HepG2 (cell line): ENCODE results near the gene IDUA. TPM values are rescaled to one million over a fixed set of nuclear protein-coding genes. Genes with fewer than 3 reads are reported as not detected.

Experiments
- ATAC-seq: fragments of 200-7000 bp; cut with Tn5 transposase; 3 replicates; pipeline ENCODE4 v1.9.1; 2020; ENCODE audit warnings: mild to moderate bottlenecking, moderate library complexity
- BruUV-seq: library from RNA; stranded (reverse); fragments of 400-500 nt; replicated peaks from 2 replicates; lab custom pipeline; 2021; lab: Mats Ljungman, UMichigan
- CTCF ChIA-PET: fragments of 300-600 bp; formaldehyde crosslinking; extraction: SDS; loops from one replicate; lab custom pipeline; 2021; ENCODE audit warnings: low total read pairs, inconsistent platforms, low intra/inter-chr PET ratio; lab: Yijun Ruan, JAX
- POLR2A ChIA-PET: fragments of 350-600 bp; sonication (Branson Sonifier 250); formaldehyde crosslinking; loops from one replicate; lab custom pipeline; 2020; ENCODE audit warnings: antibody characterized with exemption, inconsistent platforms; lab: Yijun Ruan, JAX
- DNase-seq: peaks from one replicate; pipeline ENCODE4 v3.0.0-alpha.2; 2015; ENCODE audit warnings: low spot score
- FAIRE-seq: peaks from 3 replicates; lab custom pipeline; 2011; peaks lifted over from hg19 to GRCh38; lab: Jason Lieb, UNC
- H2AFZ ChIP-seq: one replicate; pipeline ENCODE4 v1.6.1; 2011; ENCODE audit warnings: low read length, inconsistent platforms
- H3K27ac ChIP-seq: fragments of 300-600 bp; 3 replicates; pipeline ENCODE4 v1.8.0; 2011; ENCODE audit warnings: mixed run types, mild to moderate bottlenecking, mixed read lengths, low read length, inconsistent platforms; ENCODE audit not compliant: insufficient read depth; ENCODE audit errors: extremely low read length
- H3K27me3 ChIP-seq, 2 experiments: fragments of 200-600 bp in 1 of 2; 2 replicates in 1 of 2; 3 replicates in 1 of 2; pipeline versions ENCODE4 v1.6.0 to v1.8.0; 2011; ENCODE audit warnings: low read length in 2 of 2, mild to moderate bottlenecking in 2 of 2, moderate library complexity in 2 of 2, inconsistent platforms in 1 of 2; ENCODE audit not compliant: insufficient read depth in 2 of 2, control insufficient read depth in 1 of 2
- H3K36me3 ChIP-seq, 2 experiments: fragments of 200-600 bp in 1 of 2; replicated peaks in 1 of 2; 2 replicates in 1 of 2; 3 replicates in 1 of 2; pipeline versions ENCODE4 v1.5.1 to v1.8.0; 2011; ENCODE audit warnings: low read length in 2 of 2, inconsistent platforms in 1 of 2; ENCODE audit not compliant: insufficient read depth in 2 of 2, control insufficient read depth in 1 of 2
- H3K4me1 ChIP-seq: 2 replicates; pipeline ENCODE4 v1.5.1; 2012; ENCODE audit warnings: low read length, inconsistent platforms; ENCODE audit not compliant: insufficient read depth
- H3K4me2 ChIP-seq: 2 replicates; pipeline ENCODE4 v1.6.0; 2011; ENCODE audit warnings: low read depth, low read length, inconsistent platforms
- H3K4me3 ChIP-seq, 3 experiments: fragments of 200-600 bp in 1 of 3; sonication (generic), shearing (Covaris generic) in 1 of 3; replicated peaks in 1 of 3; 2 replicates each; pipeline ENCODE4 v1.5.1; 2011 to 2016; ENCODE audit warnings: low read length in 3 of 3, inconsistent platforms in 2 of 3, low read depth in 2 of 3, mild to moderate bottlenecking in 2 of 3, control low read depth in 1 of 3, mixed read lengths in 1 of 3; ENCODE audit not compliant: insufficient read depth in 1 of 3
- H3K79me2 ChIP-seq: one replicate; pipeline ENCODE4 v1.6.1; 2011; ENCODE audit warnings: low read length, inconsistent platforms; ENCODE audit not compliant: insufficient read depth
- H3K9ac ChIP-seq: 2 replicates; pipeline ENCODE4 v1.6.0; 2011; ENCODE audit warnings: mild to moderate bottlenecking, low read depth, low read length, inconsistent platforms; ENCODE audit not compliant: insufficient read depth
- H3K9me3 ChIP-seq: 2 replicates; pipeline ENCODE4 v1.5.1; 2012; ENCODE audit warnings: mild to moderate bottlenecking, low read length
- H4K20me1 ChIP-seq: 2 replicates; pipeline ENCODE4 v1.6.0; 2011; ENCODE audit warnings: inconsistent platforms, mild to moderate bottlenecking, low read length, moderate library complexity; ENCODE audit not compliant: insufficient read depth
- AGO2 ChIP-seq: fragments of 200-400 bp; formaldehyde crosslinking; optimal IDR thresholded peaks from 2 replicates; pipeline ENCODE3; 2017; ENCODE audit warnings: mild to moderate bottlenecking, low read depth, low read length, moderate library complexity
- ERF ChIP-seq: IDR thresholded peaks from 2 replicates; pipeline ENCODE4 v1.6.1; 2018; ENCODE audit warnings: missing biosample characterization, missing genetic modification reagents
- FOXP1 ChIP-seq, 2 experiments: fragments of 450-650 bp in 1 of 2; IDR thresholded peaks; 2 replicates each; pipeline ENCODE4 v1.6.1; 2017 to 2018; ENCODE audit warnings: antibody characterized with exemption in 1 of 2
- GATAD2A ChIP-seq: IDR thresholded peaks from 2 replicates; pipeline ENCODE4 v1.6.1; 2016
- KLF15 ChIP-seq: sonication (generic); formaldehyde crosslinking; IDR thresholded peaks from 2 replicates; pipeline ENCODE4 v1.8.1; 2023; ENCODE audit warnings: borderline replicate concordance, mild to moderate bottlenecking, inconsistent platforms, missing genetic modification reagents, mixed read lengths
- NRL ChIP-seq: sonication (generic); formaldehyde crosslinking; IDR thresholded peaks from 2 replicates; pipeline ENCODE4 v1.5.0; 2020; ENCODE audit warnings: missing genetic modification reagents, mild to moderate bottlenecking, moderate library complexity, borderline replicate concordance
- PAX8 ChIP-seq: sonication (generic); formaldehyde crosslinking; IDR thresholded peaks from 2 replicates; pipeline ENCODE4 v1.8.0; 2022; ENCODE audit warnings: mild to moderate bottlenecking, missing genetic modification reagents, borderline replicate concordance
- SAFB2 ChIP-seq: sonication (generic); formaldehyde crosslinking; IDR thresholded peaks from 2 replicates; pipeline ENCODE4 v1.5.1; 2020; ENCODE audit warnings: missing genetic modification reagents, low read depth, mild to moderate bottlenecking, borderline replicate concordance
- SMAD3 ChIP-seq: sonication (generic); formaldehyde crosslinking; IDR thresholded peaks from 2 replicates; pipeline ENCODE4 v1.4.0; 2020; ENCODE audit warnings: missing genetic modification reagents
- STAT5B ChIP-seq: sonication (generic); formaldehyde crosslinking; IDR thresholded peaks from 2 replicates; pipeline ENCODE4 v1.4.0; 2020; ENCODE audit warnings: missing genetic modification reagents
- ZFP1 ChIP-seq: IDR thresholded peaks from 2 replicates; pipeline ENCODE4 v1.6.1; 2016
- ZNF136 ChIP-seq: sonication (generic); formaldehyde crosslinking; IDR thresholded peaks from 2 replicates; pipeline ENCODE4 v1.8.1; 2022; ENCODE audit warnings: low read depth, mild to moderate bottlenecking, moderate library complexity, missing genetic modification reagents
- ZNF343 ChIP-seq: sonication (generic); formaldehyde crosslinking; IDR thresholded peaks from 2 replicates; pipeline ENCODE4 v1.4.0; 2020; ENCODE audit warnings: mild to moderate bottlenecking, missing genetic modification reagents
- ZNF484 ChIP-seq: sonication (generic); formaldehyde crosslinking; IDR thresholded peaks from 2 replicates; pipeline ENCODE4 v1.5.1; 2020; ENCODE audit warnings: mild to moderate bottlenecking, low read depth, missing genetic modification reagents, borderline replicate concordance
- ZNF569 ChIP-seq: sonication (generic); formaldehyde crosslinking; IDR thresholded peaks from 2 replicates; pipeline ENCODE4 v1.5.0; 2020; ENCODE audit warnings: mild to moderate bottlenecking, missing genetic modification reagents, moderate library complexity, borderline replicate concordance
- ZNF724P ChIP-seq: sonication (generic); formaldehyde crosslinking; IDR thresholded peaks from 2 replicates; pipeline ENCODE4 v1.8.0; 2022; ENCODE audit warnings: missing genetic modification reagents, borderline replicate concordance
- WGBS: methylation state at CpG from one replicate; pipeline ENCODE4 v1.1.6; 2017; ENCODE audit warnings: low lambda C conversion rate; 5-methylcytosine and 5-hydroxymethylcytosine counted together
- in situ Hi-C: cut with HindIII; loops from 2 replicates; pipeline ENCODE4 v1.10.0; 2017; ENCODE audit warnings: low pct_unique_long_range_greater_than_20kb; ENCODE audit not compliant: extremely low pct_ligation_motif_present
- intact Hi-C: fragments of 100-400 bp; cut with micrococcal nuclease; formaldehyde crosslinking; loops from one replicate; pipeline ENCODE4 v1.10.0; 2022; ENCODE audit not compliant: unreplicated experiment
- polyA plus RNA-seq, 8 experiments: library from polyadenylated mRNA; depleted of rRNA in 3 of 8; stranded (reverse) in 7 of 8; unstranded in 1 of 8; fragments of >200 nt; fragmentation: Illumina TruSeq in 4 of 8; extraction: Trizol in 4 of 8; gene quantifications; 2 replicates each; pipeline versions ENCODE4 v1.2.1 to v1.2.3, GENCODE V29; 2011 to 2016; ENCODE audit warnings: low read depth in 4 of 8, missing spikeins in 1 of 8, mixed read lengths in 1 of 8; ENCODE audit not compliant: insufficient read depth in 1 of 8
- total RNA-seq, 5 experiments: library from RNA; depleted of rRNA; stranded (reverse); fragments of >200 nt; fragmentation: Illumina TruSeq; extraction: Trizol; gene quantifications; 2 replicates each; pipeline ENCODE4 v1.2.3, GENCODE V29; 2016; ENCODE audit warnings: low read depth in 1 of 5
- TF ChIP-seq, protein P1 (sequence below): sonication (generic); formaldehyde crosslinking; IDR thresholded peaks from 2 replicates; pipeline ENCODE4 v1.8.1; 2022; ENCODE audit warnings: mild to moderate bottlenecking, missing genetic modification reagents

The IDUA gene
- total and polyA plus RNA-seq, 2 of the 13 experiments (the other 11 are each of a cell fraction or from before 2014, with no cell fraction given) = 0.77 to 1.0 TPM

DNA sequence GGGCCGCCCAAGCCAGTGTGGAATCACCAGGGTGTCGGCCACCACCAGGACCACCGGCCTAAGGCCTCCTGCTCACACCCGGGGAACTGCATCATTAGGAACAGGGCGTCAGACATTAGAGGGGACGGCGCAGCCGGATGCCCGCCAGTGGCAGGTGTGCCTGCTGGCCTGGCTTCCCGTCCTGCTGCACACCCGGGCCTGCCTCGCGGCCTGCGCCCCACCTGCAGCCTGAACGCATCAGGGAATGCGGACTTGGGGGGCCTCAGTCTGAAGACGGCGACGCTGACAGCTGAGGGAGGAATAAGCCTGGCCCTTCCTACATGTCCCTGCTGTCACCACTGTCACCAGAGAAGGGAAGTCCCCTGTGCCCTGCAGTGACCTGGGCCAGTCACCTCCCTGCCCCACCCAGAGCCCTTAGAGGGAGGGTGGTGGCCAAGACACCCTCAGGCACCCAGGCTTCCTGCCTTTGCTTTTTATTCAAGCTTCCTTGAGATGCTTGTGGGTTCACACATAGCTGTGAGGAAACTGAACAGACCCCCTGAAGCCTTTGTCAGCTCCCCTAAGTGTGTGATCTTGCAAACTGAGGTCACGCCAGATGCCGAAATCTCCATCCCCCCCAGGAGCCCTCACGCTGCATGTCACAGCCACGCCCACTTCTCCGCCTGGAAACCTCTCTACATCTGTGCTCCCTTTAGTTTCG is 16.6 kb upstream of the IDUA start:
- Histone ChIP-seq H2AFZ (no peak overlapping the region), H3K27ac (no peak overlapping the region), H3K4me3 (no peak overlapping the region), H3K9me3 (no peaks in the 10 kb centered on the region), H3K4me1 (peaks cover 10% of the 10 kb centered on the region), H3K9ac (no peak overlapping the region), H3K4me2 (no peak overlapping the region), H3K36me3 (no peaks in the 10 kb centered on the region), H4K20me1 (peaks cover 3% of the 10 kb centered on the region; the same call in 1 of the 2 replicates), H3K27me3 (no peaks in the 10 kb centered on the region), H3K79me2 (no peaks in the 10 kb centered on the region)
- in situ Hi-C loops = no loop called here
- WGBS = 97% methylated on average over 17 of the region's 25 CpGs
- BruUV-seq = no TSS peak
- ChIA-PET CTCF (no interaction called here), POLR2A (no interaction called here)
- intact Hi-C loops = no loop called here
- peak; percentile 58 for TF ChIP-seq AGO2
- no peak for TF ChIP-seq ZNF136
- FAIRE-seq (no peak), DNase-seq (no peak), ATAC-seq (no peak)

DNA sequence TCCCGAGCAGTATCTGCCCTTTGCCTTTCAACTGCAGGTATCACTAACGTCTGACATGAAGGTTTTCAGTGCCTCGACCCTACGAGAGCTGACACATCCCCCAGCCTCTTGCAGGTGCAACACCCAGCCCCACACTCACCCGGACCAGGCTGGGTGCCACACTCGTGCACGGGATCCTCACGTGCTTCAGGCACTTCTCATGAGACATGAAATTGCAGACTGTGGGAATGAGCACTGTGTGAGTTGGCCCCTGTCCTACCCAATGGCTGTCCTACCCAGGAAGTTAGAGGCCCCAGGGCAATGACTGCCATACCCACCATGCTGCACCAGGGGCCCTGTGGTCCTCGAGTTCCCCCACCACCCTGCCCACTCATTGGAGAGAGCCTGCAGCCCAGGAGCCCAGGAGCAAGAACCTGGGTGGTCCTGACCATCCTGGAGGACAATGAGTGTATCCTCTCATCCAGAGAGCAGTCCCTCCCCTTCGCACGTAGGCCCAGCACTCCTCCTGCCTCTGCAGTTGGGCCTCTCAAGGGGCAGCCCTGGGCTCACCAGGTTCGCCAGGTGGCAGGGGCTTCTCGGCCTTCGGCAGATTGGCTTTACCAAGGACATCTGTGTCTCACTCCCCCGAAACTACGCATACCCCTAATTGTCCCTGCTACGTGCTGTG is 15.9 kb upstream of the IDUA start:
- Histone ChIP-seq H3K27me3 (no peaks in the 10 kb centered on the region), H3K4me2 (no peak overlapping the region), H3K4me3 (no peak overlapping the region), H2AFZ (no peak overlapping the region), H3K4me1 (peaks cover 10% of the 10 kb centered on the region), H3K27ac (no peak overlapping the region), H3K9me3 (no peaks in the 10 kb centered on the region), H3K9ac (no peak overlapping the region), H3K36me3 (no peaks in the 10 kb centered on the region), H3K79me2 (no peaks in the 10 kb centered on the region), H4K20me1 (peaks cover 3% of the 10 kb centered on the region; the same call in 1 of the 2 replicates)
- no peak for FAIRE-seq
- intact Hi-C loops = no loop called here
- no peak for DNase-seq
- BruUV-seq = no TSS peak
- 92% methylated on average over 14 of the region's 17 CpGs for WGBS
- ChIA-PET POLR2A (interaction anchor here (1.0 kb wide), 1 partner anchor 14 kb away, joined by 3 read pairs; no protein-coding TSS in a partner anchor), CTCF (no interaction called here)
- ATAC-seq = no peak
- in situ Hi-C loops = no loop called here
- TF ChIP-seq FOXP1 (IDR thresholded peaks at IDR 0.05) = no peak
- no peak for TF ChIP-seq FOXP1 (CRISPR knock-in tag; IDR thresholded peaks at IDR 0.05)
- no peak for TF ChIP-seq ZNF343 (CRISPR knock-in tag)
- TF ChIP-seq ERF (CRISPR knock-in tag) = no peak
- TF ChIP-seq ZNF569 (CRISPR knock-in tag) = no peak
- TF ChIP-seq, protein P1, sequence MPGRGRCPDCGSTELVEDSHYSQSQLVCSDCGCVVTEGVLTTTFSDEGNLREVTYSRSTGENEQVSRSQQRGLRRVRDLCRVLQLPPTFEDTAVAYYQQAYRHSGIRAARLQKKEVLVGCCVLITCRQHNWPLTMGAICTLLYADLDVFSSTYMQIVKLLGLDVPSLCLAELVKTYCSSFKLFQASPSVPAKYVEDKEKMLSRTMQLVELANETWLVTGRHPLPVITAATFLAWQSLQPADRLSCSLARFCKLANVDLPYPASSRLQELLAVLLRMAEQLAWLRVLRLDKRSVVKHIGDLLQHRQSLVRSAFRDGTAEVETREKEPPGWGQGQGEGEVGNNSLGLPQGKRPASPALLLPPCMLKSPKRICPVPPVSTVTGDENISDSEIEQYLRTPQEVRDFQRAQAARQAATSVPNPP (CRISPR knock-in tag) = no peak
- TF ChIP-seq SAFB2 (CRISPR knock-in tag) = no peak
- no peak for TF ChIP-seq NRL (CRISPR knock-in tag)
- no peak for TF ChIP-seq ZNF484 (CRISPR knock-in tag)
- no peak for TF ChIP-seq ZNF724P (CRISPR knock-in tag)
- TF ChIP-seq ZFP1 (CRISPR knock-in tag) = no peak
- no peak for TF ChIP-seq GATAD2A
- TF ChIP-seq SMAD3 (CRISPR knock-in tag) = no peak
- TF ChIP-seq KLF15 (CRISPR knock-in tag) = no peak
- TF ChIP-seq PAX8 (CRISPR knock-in tag) = no peak
- TF ChIP-seq STAT5B = no peak
